GM04503 (cell line): ENCODE measurements around the gene CDC42BPB.

Source experiments
- DNase-seq: peaks from one replicate; pipeline ENCODE4 v3.0.0-alpha.2; 2012; ENCODE audit warnings: low read depth

CDC42BPB gene

DNA sequence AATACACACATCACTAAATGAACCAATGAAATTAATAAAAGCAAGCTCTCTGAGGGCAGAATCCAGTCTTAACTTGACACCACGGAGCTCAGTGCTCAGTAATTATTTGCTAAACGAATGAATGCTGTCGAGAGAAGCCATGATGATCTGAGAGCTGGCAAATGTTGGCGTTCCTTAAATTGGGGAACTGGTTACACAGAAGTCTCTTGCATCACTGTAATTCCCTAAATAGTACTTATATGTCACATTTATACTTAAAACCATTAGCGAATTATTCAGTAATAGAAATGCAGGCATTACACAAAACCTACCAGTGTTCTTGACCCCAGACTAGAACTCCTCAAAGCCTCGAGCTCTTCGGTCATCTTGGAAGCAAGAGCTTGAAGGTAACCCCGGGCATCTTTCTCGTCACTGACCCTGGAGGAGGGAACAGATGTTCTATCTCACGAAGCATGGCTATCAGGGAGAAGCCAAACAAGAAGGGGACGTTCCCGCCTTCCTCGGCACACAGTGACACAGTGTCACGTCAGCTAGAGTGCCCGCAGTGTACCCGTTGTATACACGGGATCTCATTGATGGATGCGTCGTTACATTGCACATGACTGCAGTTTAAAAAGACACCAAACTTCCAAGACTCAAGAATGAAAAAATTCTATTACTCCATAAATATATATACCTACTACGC lies 91.2 kb downstream of the CDC42BPB start:
- no peak for DNase-seq

DNA sequence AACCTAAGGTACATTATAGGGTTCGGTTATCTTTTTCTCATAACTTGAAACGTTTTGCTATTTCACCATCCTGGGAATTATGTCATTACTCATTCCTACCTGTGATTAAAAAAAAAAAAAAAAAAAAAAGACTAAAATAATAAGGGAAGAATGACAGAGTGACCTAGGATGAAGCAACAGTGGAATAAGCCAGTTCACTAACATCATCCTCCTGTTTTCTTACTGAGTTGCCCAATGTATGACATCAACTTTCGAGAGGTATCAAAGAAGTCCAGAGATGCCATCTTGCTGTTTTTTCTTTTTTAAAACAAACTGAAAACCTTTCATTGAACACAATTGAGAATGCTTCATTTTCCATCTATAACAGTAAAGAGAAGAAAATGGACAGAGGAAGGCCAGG lies 92.1 kb downstream of the CDC42BPB start:
- no peak for DNase-seq

DNA sequence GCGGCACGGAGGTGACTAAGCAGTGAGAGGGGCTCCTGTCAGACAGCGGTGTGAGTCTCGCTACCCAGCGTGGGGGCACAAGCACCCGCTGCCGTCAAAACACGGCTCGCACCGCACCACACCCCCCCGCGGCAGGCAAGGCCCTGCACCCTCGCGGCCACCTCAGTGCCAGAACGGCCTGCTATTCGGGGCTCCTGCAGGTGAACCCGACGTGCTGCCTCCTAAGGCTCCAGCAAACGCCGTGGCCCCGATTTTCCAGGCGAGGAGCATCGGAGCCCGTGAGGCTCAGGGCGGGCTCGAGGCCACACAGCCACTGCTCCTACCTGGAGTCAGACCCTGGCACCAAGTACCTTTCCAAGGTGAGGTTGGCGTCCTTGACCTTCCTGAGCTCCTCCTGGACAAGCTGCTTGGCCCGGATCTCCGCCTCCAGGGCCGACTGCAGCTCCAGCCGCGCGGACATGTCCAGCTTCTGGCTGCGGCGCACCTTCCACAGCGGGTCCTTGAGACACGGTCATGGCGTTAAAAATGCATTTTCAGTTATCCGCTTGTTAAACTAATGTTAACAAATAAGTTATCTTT lies 93.1 kb downstream of the CDC42BPB start:
- DNase-seq, result no peak

DNA sequence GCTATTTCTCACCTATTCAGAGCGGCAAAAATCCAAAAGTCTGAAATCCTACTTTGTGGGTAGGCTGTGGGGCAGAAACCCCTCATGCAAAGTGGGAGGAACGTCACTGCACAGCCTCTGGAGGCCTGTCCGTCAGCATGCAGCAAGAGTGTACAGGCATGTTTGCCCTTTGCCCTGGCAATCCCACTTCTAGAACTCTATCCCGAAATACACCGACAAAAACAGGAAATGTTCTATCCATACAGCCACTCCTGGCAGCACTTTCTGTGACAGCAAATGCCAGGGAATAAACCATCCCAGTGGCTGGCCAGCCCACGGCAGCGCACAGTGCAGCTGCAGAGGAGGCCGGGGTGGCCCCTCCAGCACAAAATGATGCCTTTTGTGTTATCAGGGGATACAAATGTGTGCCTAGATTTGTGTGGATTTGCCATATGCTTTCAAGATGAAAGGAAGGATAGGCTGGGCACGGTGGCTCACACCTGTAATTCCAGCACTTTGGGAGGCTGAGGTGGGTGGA lies 95.2 kb downstream of the CDC42BPB start:
- no peak for DNase-seq

DNA sequence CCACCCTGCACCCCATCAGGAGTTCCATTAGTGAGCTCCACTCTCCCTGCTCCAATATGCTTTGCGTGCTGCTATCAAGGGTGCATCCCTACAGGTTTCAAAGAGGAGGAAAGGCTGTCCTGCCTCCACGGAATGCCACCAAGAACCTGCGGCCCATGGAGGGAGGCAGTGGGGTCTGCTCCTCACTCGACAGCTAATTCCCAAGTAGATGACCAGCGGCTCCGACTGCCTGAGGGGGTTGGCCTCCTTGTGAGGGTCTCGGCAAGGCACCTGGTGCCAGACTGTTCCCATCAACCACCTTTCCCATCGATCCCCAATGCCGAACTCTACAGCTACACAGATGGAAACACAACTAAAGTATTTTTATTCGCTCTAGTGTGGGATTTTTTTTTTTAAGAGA lies 98.9 kb downstream of the CDC42BPB start:
- DNase-seq, result no peak

DNA sequence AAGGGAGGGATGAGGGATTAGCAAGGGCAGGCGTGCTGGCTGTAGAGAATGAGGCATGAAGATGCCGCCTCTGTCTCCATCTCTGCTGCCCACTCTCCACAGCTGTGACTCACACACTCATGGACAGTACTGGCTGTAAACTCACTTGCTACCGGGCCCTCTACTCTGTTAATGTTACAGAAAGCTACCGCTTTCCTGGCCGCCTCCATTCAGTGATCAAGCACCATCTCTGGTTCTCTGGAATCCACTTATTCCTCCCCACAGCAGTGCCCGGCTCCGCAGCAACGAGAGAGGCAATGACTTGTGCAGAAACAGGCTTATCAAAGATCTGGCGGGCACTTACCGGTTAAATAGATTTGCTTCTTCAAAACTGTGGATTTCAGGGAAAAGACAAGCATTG lies 100.1 kb downstream of the CDC42BPB start:
- peak; percentile 20 for DNase-seq

DNA sequence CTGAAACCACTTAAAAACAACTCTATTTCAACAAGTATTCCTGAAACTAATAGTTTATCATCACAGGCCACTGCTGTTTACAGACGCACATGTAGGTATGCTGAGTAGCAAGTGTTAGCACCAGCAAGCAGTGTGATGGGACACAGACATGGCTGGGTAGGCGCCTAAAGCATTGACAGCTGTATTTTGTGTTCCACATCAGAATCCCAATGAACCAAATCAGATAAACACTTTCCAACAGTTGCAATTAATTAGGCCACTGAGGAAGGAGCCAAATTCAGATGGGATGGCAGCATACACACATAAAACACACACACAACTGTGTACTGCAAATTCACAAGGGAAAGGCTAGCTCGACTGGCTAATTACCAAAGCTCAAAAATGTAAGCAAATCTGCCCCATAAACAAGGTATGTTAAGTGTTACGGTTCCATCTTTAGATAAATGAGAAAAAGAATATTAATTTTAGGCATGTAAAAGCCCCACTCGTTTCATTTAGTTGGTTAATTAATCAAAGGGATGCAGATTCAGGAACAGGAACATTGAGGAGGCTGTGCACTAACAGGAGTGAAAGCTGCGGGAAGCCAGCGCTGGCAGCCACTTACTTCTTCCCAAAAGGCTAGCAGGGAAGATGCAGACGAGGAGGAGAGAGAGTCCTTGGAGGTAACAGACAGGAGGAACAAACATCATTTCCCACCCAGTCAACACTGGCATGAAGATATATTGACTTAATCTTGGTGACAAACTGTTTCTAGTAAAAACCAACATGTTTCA lies 101.5 kb downstream of the CDC42BPB start:
- no peak for DNase-seq

DNA sequence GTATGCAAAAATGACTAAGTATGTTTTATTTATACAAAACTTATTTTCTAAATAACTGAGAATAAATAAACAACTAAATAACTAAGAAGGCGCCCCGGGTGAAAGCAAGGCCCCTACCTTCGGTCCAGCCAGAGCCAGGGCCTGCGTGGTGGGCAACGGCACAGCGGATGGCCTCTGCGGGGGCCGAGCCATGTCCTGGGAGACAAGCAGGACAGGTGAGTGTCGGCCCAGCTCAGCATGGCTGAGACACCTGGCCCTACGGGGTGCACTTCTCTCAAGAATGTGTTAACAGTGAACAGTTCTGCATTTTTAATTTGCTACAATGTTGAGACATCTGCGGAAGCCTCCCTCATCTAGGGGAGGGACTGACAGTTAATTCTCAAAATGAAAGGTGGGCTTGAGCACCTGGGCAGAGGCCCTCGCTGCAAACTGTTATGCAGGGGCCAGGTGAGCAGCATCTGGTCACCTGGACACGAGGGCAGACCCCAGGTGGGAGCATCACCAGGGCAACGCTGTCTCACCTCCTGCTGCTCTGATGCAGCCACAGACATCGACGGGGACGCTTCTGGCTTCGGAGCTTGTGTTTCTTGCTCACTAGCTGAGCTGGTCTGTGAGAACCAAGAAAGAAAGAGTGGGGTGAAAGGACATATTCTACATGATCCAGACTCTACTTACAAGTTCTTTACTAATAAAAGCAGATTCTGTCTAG lies 103.1 kb downstream of the CDC42BPB start:
- no peak for DNase-seq

DNA sequence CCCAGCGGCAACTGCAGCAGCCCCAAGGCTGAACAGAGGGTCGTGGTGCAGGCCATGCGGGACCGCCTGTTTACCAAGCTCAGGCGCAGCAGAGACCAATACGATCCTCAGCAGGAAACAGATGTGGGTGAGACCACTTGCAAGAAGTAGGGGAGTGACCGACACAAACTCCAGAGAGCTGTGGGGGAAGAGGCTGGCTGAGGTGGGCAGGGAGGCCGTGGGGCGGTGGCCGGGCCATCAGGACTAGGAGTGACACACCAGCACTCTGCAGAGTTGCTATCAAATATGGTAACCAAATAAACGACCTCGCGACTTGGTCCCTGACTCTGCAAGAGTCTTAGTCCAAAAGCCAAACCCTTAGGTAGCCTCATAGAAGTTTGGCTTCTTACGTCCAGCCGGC lies 104.2 kb downstream of the CDC42BPB start:
- DNase-seq, result no peak

DNA sequence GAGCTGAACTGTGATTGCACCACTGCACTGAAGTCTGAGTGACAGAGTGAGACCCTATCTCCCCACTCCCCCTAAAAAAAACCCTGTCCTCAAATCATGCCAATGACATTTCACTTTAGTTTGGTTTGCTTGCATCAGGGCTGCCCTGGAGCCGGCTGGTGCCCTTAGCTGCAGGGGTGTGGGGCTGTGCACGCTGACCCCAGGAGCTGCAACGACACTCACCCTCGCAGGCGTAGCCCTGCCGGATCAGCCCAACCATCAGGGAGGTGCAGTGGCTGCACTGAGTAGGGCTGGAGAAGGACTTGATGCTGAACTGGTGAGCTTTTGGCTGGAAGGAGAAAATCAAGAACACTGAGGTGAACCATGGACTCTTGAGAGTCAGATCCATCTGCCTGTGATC lies 105.1 kb downstream of the CDC42BPB start:
- no peak for DNase-seq

DNA sequence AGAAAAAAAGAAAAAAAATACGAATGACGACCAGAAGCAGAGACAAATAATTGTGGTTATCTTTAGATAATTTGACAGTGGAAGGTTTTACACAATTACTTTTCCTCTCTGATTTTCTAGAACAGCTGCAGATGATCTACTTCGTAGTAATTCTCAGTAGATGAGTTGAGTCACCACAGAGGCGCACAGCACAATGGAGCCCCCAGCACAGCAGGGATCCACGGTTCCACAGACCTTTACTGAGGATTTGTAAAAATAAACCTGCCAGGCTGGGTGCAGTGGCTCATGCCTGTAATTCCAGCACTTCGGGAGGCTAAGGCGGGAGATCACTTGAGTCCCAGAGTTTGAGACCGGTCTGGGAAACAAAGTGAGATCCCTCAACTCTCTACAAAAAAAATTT lies 105.5 kb downstream of the CDC42BPB start:
- DNase-seq, result no peak

DNA sequence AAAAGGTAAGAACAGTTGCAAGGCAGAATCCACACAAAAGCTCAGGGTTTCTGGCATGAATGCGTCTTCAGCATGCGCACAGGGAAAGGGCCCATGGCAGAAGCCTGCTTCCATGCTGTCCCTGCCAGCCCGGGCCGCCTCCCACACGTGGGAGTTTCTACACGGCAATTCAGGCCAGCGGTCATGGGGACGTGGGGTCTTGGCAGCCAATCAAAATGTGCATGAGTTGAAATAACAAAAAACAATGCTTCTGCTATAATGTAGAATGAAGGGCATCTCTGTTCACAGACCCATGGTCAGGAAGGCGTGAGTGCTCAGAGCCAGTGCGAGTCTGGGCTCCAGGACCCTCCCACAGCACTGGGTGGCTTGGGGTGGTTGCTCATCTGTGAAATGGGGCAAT lies 106.3 kb downstream of the CDC42BPB start:
- no peak for DNase-seq

DNA sequence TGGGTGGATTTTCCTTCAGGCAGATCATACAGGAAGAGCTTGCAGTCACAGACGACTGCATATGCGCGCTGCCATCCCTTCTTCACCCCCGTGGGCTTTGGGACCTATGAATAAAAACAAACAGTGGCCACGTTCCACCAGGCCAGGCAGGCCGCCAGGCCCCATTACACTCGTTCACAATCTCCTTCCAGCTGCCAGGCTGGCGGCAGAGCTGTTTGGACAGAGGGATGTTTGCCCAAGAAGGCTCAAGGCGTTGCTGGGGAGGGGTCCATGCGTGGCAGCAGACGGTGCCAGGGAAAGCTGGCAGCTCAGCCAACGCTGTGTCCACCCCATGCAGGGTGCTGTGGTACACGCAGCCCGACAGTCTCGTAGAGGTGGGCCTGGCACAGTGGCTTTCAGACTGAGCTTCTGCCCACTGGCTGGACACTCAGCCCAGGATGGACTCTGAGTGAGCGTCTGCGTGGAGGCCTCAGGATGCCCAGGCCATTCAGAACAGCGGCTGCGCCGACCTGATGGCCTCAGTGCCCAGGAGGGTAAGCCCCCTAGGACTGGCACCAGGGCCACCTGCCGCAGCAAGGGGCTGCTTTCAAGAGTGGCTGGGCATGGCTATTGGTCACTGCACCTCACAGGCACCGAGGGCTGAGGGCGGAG lies 107.4 kb downstream of the CDC42BPB start:
- peak; percentile 13 for DNase-seq

DNA sequence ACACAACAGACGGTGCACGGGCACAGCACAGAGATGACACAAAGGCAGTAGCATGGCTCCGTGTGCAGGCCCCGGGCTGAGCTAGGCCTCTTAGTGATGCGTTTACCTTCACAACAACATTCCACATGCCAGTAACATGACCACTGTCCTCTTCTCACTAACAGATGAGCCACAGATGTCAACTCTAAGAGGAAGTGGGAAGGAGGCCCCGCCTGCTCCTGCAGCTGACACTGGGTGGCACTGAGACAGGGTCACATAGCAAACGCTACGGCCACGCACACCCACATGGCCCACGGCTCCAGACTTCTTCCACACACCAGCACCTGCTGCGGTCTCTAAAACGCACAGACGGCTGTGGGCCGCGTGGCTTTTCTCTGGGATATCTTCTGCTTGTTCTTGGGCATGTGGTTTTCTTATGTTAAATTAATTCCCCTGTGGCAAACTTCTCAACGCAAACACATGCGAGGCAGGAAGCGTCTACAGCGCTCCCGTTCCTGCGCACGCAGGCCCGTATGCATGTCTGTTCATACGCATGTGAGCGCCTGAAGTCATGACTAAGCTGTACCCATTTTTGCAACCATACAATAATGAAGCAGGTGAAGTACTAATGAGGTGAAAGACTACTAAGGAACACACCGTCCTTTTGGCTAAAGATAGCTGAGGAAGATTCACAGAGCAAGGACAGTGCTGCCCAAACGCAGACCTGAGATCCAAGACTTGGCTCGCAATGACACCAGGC lies 108.1 kb downstream of the CDC42BPB start:
- DNase-seq, result peak; percentile 54

DNA sequence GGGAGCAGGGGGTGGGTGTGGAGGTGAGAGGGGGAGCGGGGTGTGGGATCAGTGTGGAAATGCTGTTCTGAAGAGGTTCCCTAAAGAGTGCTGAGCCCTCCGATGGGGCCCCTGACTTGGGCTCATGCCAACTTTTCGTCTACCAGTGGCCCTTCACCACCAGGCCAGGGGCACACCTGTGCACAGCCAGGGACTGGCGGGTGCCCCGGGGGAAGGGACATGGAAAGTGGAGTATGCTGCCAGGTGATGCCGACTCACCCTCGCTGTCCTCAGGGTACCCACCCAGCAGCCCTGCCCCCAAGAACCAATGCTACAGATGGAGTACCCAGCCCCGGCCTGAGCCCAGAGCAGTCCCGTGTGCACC lies 108.7 kb downstream of the CDC42BPB start:
- DNase-seq, result no peak

DNA sequence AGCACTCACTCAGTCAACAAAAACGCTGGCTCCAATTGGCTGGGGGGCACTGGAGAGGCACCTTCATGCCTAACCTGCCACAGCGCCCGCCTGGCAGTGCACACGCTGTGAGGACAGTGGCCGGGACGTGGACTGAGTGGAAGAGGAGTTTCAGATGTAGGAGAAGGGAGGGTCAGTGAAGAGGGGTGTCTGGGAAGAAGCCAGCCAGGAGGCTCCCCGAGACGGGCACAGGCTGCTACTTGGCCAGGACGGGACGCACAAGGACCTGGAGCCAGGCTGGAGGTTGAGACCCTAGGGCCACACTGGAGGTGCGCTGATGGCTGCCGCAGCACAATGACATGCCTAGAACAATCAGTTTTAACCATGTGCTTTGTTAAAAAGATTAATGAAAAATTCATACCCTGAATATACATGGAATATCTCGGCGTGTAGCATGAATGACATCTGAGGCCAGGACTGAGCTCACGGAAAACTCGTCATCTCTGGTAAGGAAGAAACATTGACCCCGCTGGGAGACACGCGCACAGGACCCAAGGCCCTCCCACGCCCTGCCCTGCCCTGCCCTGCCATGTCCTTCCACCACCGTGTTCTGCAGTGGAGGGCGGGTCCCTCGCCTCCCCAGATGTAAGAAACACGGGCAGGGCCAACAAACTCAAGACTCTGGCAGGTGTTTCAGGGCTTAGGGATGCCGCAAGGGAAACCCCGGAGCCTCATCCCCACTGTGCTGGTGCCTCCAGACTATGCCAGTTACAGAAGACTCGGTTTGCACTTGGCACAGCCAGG lies 109.8 kb downstream of the CDC42BPB start:
- DNase-seq, result no peak

DNA sequence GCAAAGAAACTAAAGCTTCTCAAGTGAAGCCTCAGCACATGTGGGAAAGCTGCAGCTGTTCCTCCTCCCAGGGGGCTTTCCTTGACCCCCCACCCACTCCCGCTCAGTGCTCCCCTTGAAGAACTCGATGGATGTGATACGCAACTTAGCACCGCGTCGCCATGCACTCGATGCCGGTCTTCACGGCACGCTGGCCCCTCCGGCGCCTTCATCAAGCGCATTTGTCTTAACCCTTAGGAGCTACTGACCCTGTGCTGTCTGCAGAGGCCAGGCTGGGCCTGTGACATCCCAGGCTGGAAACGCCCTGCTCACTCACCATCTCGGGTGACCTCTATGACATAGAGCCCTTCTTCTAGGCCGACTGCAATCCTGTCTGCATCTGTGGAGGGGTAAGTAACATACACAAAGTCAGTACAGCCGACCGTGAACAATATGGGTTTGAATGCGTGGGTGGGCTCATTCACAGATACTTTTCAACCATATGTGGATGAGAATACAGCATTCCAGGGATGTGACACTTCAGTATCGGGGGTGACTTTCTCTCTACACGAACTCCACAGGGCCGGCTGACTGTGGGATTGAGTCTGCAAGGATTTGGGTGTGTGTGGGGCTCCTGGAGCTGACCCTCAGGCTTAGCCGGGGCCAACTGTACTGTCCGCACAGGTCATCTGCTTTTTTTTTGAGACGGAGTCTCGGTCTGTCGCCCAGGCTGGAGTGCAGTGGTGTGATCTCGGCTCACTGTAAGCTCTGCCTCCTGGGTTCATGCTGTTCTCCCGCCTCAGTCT lies 111.8 kb downstream of the CDC42BPB start:
- DNase-seq, result no peak

DNA sequence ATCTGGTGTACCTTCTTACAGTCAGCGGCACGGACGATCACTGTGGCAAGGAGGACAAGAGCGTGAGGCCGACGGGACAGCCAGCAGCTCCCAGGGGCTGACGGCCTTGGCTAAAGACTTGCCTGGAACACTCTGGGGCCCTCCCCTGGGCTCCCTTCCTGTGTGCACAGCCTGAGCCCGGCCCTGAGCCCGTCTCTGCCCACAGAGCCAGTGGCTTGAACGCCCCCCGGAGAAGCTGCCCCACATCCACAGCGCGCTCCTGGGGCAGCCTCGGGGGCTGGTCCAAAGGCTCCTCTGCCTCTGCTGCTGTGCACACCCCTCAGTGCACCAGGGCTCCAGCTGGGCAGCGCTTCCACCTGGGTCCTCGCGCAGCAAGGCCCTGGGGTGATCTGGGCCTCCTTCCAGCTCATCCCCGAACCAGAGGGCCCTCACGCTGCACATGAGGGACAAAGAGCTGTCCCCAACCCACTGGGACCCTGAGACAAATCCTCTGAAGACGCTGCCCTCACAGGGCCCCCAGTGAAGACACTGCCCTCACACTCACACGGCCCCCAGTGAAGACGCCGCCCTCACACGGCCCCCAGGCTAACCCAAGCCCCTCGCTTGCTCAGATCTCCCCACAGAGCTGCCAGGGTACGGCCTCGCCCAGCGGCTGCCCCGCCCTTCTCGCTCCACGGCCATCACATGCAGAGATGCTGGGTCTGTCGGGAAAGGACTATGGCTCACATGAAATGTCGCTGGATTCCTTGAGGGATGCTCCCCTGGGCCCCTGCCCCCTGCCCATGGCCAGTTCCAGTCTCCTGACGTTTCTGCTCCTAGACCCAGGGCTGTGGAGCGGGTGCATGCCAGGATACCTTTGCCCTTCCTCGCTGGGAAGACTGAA lies 112.7 kb downstream of the CDC42BPB start:
- no peak for DNase-seq

DNA sequence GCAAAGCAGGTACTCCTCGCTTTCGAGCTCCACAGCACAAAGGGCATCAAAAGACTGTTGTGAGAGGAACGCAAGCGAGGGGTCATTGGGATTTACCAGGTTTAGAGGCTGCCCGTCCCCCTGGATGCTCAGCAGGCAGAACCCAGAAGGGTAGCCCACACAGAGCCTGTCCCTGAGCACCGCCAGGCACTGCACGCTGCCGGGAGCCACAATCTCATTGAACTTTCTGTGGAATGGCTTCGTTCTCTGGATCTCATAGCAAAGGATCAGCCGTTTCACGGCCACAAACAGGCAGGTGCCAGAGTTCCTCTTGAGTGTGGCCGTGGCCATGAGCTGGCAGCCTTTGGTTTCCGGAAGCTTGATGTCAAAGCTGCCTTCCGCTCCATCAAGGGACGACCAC lies 113.4 kb downstream of the CDC42BPB start:
- DNase-seq, result no peak
